Measurements from ENCODE around the gene NOTUM.

GRCh38 chr17:81915331-81915730 is 45.7 kb downstream of the NOTUM start:
- TF ChIP-seq CTCF (conservative IDR thresholded peaks at IDR 0.05; ENCODE audit: low read depth, low read length) (no peak), EZH2 (IDR thresholded peaks at IDR 0.05; ENCODE audit: low read length, unreplicated experiment) (no peak), EZH2phosphoT487 (IDR thresholded peaks at IDR 0.05; ENCODE audit: borderline replicate concordance, low read length) (no peak)
